ENCODE measurements around the gene CD3E.
A peak's percentile ranks its signal among the peaks of the same experiment; 100 is the strongest.

Gene CD3E

GRCh38 chr11:118328745-118329144, 24.2 kb downstream of the CD3E start:
- no peak for DNase-seq

- no peak for DNase-seq
These were observed 30.2 kb downstream of the CD3E start for GRCh38 chr11:118334745-118335144.

GRCh38 chr11:118338637-118339061, 34.1 kb downstream of the CD3E start:
- no peak for DNase-seq

GRCh38 chr11:118339281-118339961, 34.9 kb downstream of the CD3E start:
- no peak for DNase-seq

- DNase-seq: no peak
These were observed 35.9 kb downstream of the CD3E start for GRCh38 chr11:118340449-118340848.

- no peak for DNase-seq
These were observed 36.7 kb downstream of the CD3E start for GRCh38 chr11:118341261-118341660.

GRCh38 chr11:118341815-118342489, 37.4 kb downstream of the CD3E start:
- peak; percentile 25 for DNase-seq

GRCh38 chr11:118342503-118343161, 38.1 kb downstream of the CD3E start, which contains the start of gene CD3D:
CD3D (minus strand) TSS chr11:118342705; CDS start chr11:118342607, 98 bp downstream.
- DNase-seq: no peak

- DNase-seq: no peak
These were observed 38.7 kb downstream of the CD3E start for GRCh38 chr11:118343248-118343647.

GRCh38 chr11:118343981-118344515, 39.5 kb downstream of the CD3E start, which contains the start of gene CD3G:
CD3G (plus strand) TSS chr11:118344344; CDS start chr11:118344424, 80 bp downstream.
- no peak for DNase-seq

GRCh38 chr11:118349475-118349874, 44.9 kb downstream of the CD3E start:
- no peak for DNase-seq

- peak; percentile 56 for DNase-seq
These were observed 48.7 kb downstream of the CD3E start for GRCh38 chr11:118353084-118353710.

- no peak for DNase-seq
These were observed 53.5 kb downstream of the CD3E start for GRCh38 chr11:118358071-118358470.

GRCh38 chr11:118359295-118359958, 54.9 kb downstream of the CD3E start, which contains the start of gene UBE4A:
UBE4A (plus strand) TSS chr11:118359600; CDS start chr11:118365081, 5,481 bp downstream.
- DNase-seq: peak; percentile 97

GRCh38 chr11:118364956-118365615, 60.6 kb downstream of the CD3E start:
- DNase-seq: no peak
